HepG2 (cell line): ENCODE data around the gene RREB1. TPM values are rescaled to one million over a fixed set of nuclear protein-coding genes. Genes with fewer than 3 reads are reported as not detected.

Experiments used
- ATAC-seq: fragments of 200-7000 bp; cut with Tn5 transposase; 3 replicates; pipeline ENCODE4 v1.9.1; 2020; ENCODE audit warnings: mild to moderate bottlenecking, moderate library complexity
- BruUV-seq: library from RNA; stranded (reverse); fragments of 400-500 nt; replicated peaks from 2 replicates; lab custom pipeline; 2021; lab: Mats Ljungman, UMichigan
- CTCF ChIA-PET: fragments of 300-600 bp; formaldehyde crosslinking; extraction: SDS; loops from one replicate; lab custom pipeline; 2021; ENCODE audit warnings: low total read pairs, inconsistent platforms, low intra/inter-chr PET ratio; lab: Yijun Ruan, JAX
- POLR2A ChIA-PET: fragments of 350-600 bp; sonication (Branson Sonifier 250); formaldehyde crosslinking; loops from one replicate; lab custom pipeline; 2020; ENCODE audit warnings: antibody characterized with exemption, inconsistent platforms; lab: Yijun Ruan, JAX
- DNase-seq: peaks from one replicate; pipeline ENCODE4 v3.0.0-alpha.2; 2015; ENCODE audit warnings: low spot score
- FAIRE-seq: peaks from 3 replicates; lab custom pipeline; 2011; peaks lifted over from hg19 to GRCh38; lab: Jason Lieb, UNC
- H2AFZ ChIP-seq: one replicate; pipeline ENCODE4 v1.6.1; 2011; ENCODE audit warnings: low read length, inconsistent platforms
- H3K27ac ChIP-seq: fragments of 300-600 bp; 3 replicates; pipeline ENCODE4 v1.8.0; 2011; ENCODE audit warnings: mixed run types, mild to moderate bottlenecking, mixed read lengths, low read length, inconsistent platforms; ENCODE audit not compliant: insufficient read depth; ENCODE audit errors: extremely low read length
- H3K27me3 ChIP-seq, 2 experiments: fragments of 200-600 bp in 1 of 2; 2 replicates in 1 of 2; 3 replicates in 1 of 2; pipeline versions ENCODE4 v1.6.0 to v1.8.0; 2011; ENCODE audit warnings: low read length in 2 of 2, mild to moderate bottlenecking in 2 of 2, moderate library complexity in 2 of 2, inconsistent platforms in 1 of 2; ENCODE audit not compliant: insufficient read depth in 2 of 2, control insufficient read depth in 1 of 2
- H3K36me3 ChIP-seq, 2 experiments: fragments of 200-600 bp in 1 of 2; replicated peaks in 1 of 2; 2 replicates in 1 of 2; 3 replicates in 1 of 2; pipeline versions ENCODE4 v1.5.1 to v1.8.0; 2011; ENCODE audit warnings: low read length in 2 of 2, inconsistent platforms in 1 of 2; ENCODE audit not compliant: insufficient read depth in 2 of 2, control insufficient read depth in 1 of 2
- H3K4me1 ChIP-seq: 2 replicates; pipeline ENCODE4 v1.5.1; 2012; ENCODE audit warnings: low read length, inconsistent platforms; ENCODE audit not compliant: insufficient read depth
- H3K4me2 ChIP-seq: 2 replicates; pipeline ENCODE4 v1.6.0; 2011; ENCODE audit warnings: low read depth, low read length, inconsistent platforms
- H3K4me3 ChIP-seq, 3 experiments: fragments of 200-600 bp in 1 of 3; sonication (generic), shearing (Covaris generic) in 1 of 3; replicated peaks in 1 of 3; 2 replicates each; pipeline ENCODE4 v1.5.1; 2011 to 2016; ENCODE audit warnings: low read length in 3 of 3, inconsistent platforms in 2 of 3, low read depth in 2 of 3, mild to moderate bottlenecking in 2 of 3, control low read depth in 1 of 3, mixed read lengths in 1 of 3; ENCODE audit not compliant: insufficient read depth in 1 of 3
- H3K79me2 ChIP-seq: one replicate; pipeline ENCODE4 v1.6.1; 2011; ENCODE audit warnings: low read length, inconsistent platforms; ENCODE audit not compliant: insufficient read depth
- H3K9ac ChIP-seq: 2 replicates; pipeline ENCODE4 v1.6.0; 2011; ENCODE audit warnings: mild to moderate bottlenecking, low read depth, low read length, inconsistent platforms; ENCODE audit not compliant: insufficient read depth
- H3K9me3 ChIP-seq: 2 replicates; pipeline ENCODE4 v1.5.1; 2012; ENCODE audit warnings: mild to moderate bottlenecking, low read length
- H4K20me1 ChIP-seq: 2 replicates; pipeline ENCODE4 v1.6.0; 2011; ENCODE audit warnings: inconsistent platforms, mild to moderate bottlenecking, low read length, moderate library complexity; ENCODE audit not compliant: insufficient read depth
- AKAP8 ChIP-seq: sonication (generic); formaldehyde crosslinking; IDR thresholded peaks from 2 replicates; pipeline ENCODE4 v1.5.1; 2020; ENCODE audit warnings: mild to moderate bottlenecking, missing genetic modification reagents
- FOXA1 ChIP-seq, 2 experiments: fragments of 450-650 bp in 1 of 2; sonication (generic) in 1 of 2; formaldehyde crosslinking in 1 of 2; IDR thresholded peaks; 2 replicates each; pipeline versions ENCODE4 v1.4.0 to v1.6.1; 2016 to 2020; ENCODE audit warnings: missing genetic modification reagents in 1 of 2
- GFI1 ChIP-seq: sonication (generic); formaldehyde crosslinking; IDR thresholded peaks from 2 replicates; pipeline ENCODE4 v1.5.0; 2020; ENCODE audit warnings: missing genetic modification reagents, mild to moderate bottlenecking, borderline replicate concordance
- MTF1 ChIP-seq: sonication (generic); formaldehyde crosslinking; IDR thresholded peaks from 2 replicates; pipeline ENCODE4 v1.5.0; 2020; ENCODE audit warnings: missing genetic modification reagents
- NCOR1 ChIP-seq: fragments of 200-600 bp; sonication (generic); IDR thresholded peaks from 2 replicates; pipeline ENCODE4 v1.7.0; 2017; ENCODE audit warnings: antibody characterized with exemption, low read length, borderline replicate concordance
- PRDM15 ChIP-seq: sonication (generic); formaldehyde crosslinking; IDR thresholded peaks from 2 replicates; pipeline ENCODE4 v1.4.0; 2020; ENCODE audit warnings: missing genetic modification reagents
- PREB ChIP-seq: sonication (generic); formaldehyde crosslinking; IDR thresholded peaks from 2 replicates; pipeline ENCODE4 v1.4.0; 2020; ENCODE audit warnings: missing genetic modification reagents
- SIX1 ChIP-seq: sonication (generic); formaldehyde crosslinking; IDR thresholded peaks from 2 replicates; pipeline ENCODE4 v1.4.0; 2020; ENCODE audit warnings: missing genetic modification reagents, borderline replicate concordance
- SIX4 ChIP-seq: sonication (generic); formaldehyde crosslinking; IDR thresholded peaks from 2 replicates; pipeline ENCODE4 v1.4.0; 2020; ENCODE audit warnings: missing genetic modification reagents
- TCF7L2 ChIP-seq: IDR thresholded peaks from 2 replicates; pipeline ENCODE4 v1.6.1; 2011; ENCODE audit warnings: mild to moderate bottlenecking, low read depth, low read length, moderate library complexity
- ZBTB49 ChIP-seq: sonication (generic); formaldehyde crosslinking; IDR thresholded peaks from 2 replicates; pipeline ENCODE4 v1.4.0; 2020; ENCODE audit warnings: missing genetic modification reagents, borderline replicate concordance
- ZNF335 ChIP-seq: sonication (generic); formaldehyde crosslinking; IDR thresholded peaks from 2 replicates; pipeline ENCODE4 v1.4.0; 2020; ENCODE audit warnings: missing genetic modification reagents
- ZNF430 ChIP-seq: sonication (generic); formaldehyde crosslinking; IDR thresholded peaks from 2 replicates; pipeline ENCODE4 v1.9.0; 2021; ENCODE audit warnings: mild to moderate bottlenecking, missing genetic modification reagents
- ZNF672 ChIP-seq: sonication (generic); formaldehyde crosslinking; IDR thresholded peaks from 2 replicates; pipeline ENCODE4 v1.8.1; 2022; ENCODE audit warnings: missing genetic modification reagents
- ZNF724P ChIP-seq: sonication (generic); formaldehyde crosslinking; IDR thresholded peaks from 2 replicates; pipeline ENCODE4 v1.8.0; 2022; ENCODE audit warnings: missing genetic modification reagents, borderline replicate concordance
- ZNF749 ChIP-seq: sonication (generic); formaldehyde crosslinking; IDR thresholded peaks from 2 replicates; pipeline ENCODE4 v1.8.0; 2022; ENCODE audit warnings: mild to moderate bottlenecking, missing genetic modification reagents, moderate library complexity, borderline replicate concordance
- ZNF780A ChIP-seq: sonication (generic); formaldehyde crosslinking; IDR thresholded peaks from 2 replicates; pipeline ENCODE4 v1.8.0; 2022; ENCODE audit warnings: mild to moderate bottlenecking, missing genetic modification reagents, moderate library complexity
- ZSCAN29 ChIP-seq: sonication (generic); formaldehyde crosslinking; conservative IDR thresholded peaks from 2 replicates; pipeline ENCODE4 v1.4.0; 2020; ENCODE audit warnings: mild to moderate bottlenecking, missing genetic modification reagents
- WGBS: methylation state at CpG from one replicate; pipeline ENCODE4 v1.1.6; 2017; ENCODE audit warnings: low lambda C conversion rate; 5-methylcytosine and 5-hydroxymethylcytosine counted together
- in situ Hi-C: cut with HindIII; loops from 2 replicates; pipeline ENCODE4 v1.10.0; 2017; ENCODE audit warnings: low pct_unique_long_range_greater_than_20kb; ENCODE audit not compliant: extremely low pct_ligation_motif_present
- intact Hi-C: fragments of 100-400 bp; cut with micrococcal nuclease; formaldehyde crosslinking; loops from one replicate; pipeline ENCODE4 v1.10.0; 2022; ENCODE audit not compliant: unreplicated experiment
- polyA plus RNA-seq, 8 experiments: library from polyadenylated mRNA; depleted of rRNA in 3 of 8; stranded (reverse) in 7 of 8; unstranded in 1 of 8; fragments of >200 nt; fragmentation: Illumina TruSeq in 4 of 8; extraction: Trizol in 4 of 8; gene quantifications; 2 replicates each; pipeline versions ENCODE4 v1.2.1 to v1.2.3, GENCODE V29; 2011 to 2016; ENCODE audit warnings: low read depth in 4 of 8, missing spikeins in 1 of 8, mixed read lengths in 1 of 8; ENCODE audit not compliant: insufficient read depth in 1 of 8
- total RNA-seq, 5 experiments: library from RNA; depleted of rRNA; stranded (reverse); fragments of >200 nt; fragmentation: Illumina TruSeq; extraction: Trizol; gene quantifications; 2 replicates each; pipeline ENCODE4 v1.2.3, GENCODE V29; 2016; ENCODE audit warnings: low read depth in 1 of 5

The RREB1 gene
- total and polyA plus RNA-seq, 2 of the 13 experiments (the other 11 are each of a cell fraction or from before 2014, with no cell fraction given), result 6.1 to 23.2 TPM

- no TSS peak for BruUV-seq
- H2AFZ ChIP-seq, result no peak overlapping the region
- H3K4me1 ChIP-seq, result peaks cover 98% of the 10 kb centered on the region
- CTCF ChIA-PET, result no interaction called here
- POLR2A ChIA-PET, result interaction anchor here (1.1 to 2.6 kb wide), 2 partner anchors 31 to 122 kb away, joined by 3 to 18 read pairs; partner anchors contain the start of gene RREB1
- peak overlapping the region in 2 of 3 experiments; percentile 37 to 41; a peak in 1 of 6 replicates for H3K4me3 ChIP-seq
- intact Hi-C loops (no loop called here), in situ Hi-C loops (no loop called here)
- peak overlapping the region; percentile 58 for H3K9ac ChIP-seq
- H3K9me3 ChIP-seq, result no peaks in the 10 kb centered on the region
- DNase-seq (peak; percentile 98), FAIRE-seq (peak; percentile 81), ATAC-seq (peak; percentile 73)
- H3K36me3 ChIP-seq, result no peaks in the 10 kb centered on the region; a peak in 1 of 5 replicates
- no peaks in the 10 kb centered on the region for H3K27me3 ChIP-seq
- WGBS, result 0% methylated on average over 1 of the region's 1 CpG
- H3K27ac ChIP-seq, result peak overlapping the region; percentile 97
- peaks cover 22% of the 10 kb centered on the region for H4K20me1 ChIP-seq
- peak overlapping the region; percentile 86 for H3K4me2 ChIP-seq
- peaks cover 93% of the 10 kb centered on the region for H3K79me2 ChIP-seq
- TF ChIP-seq NCOR1 (no peak), SIX4 (CRISPR knock-in tag) (no peak), ZNF430 (CRISPR knock-in tag) (no peak; the same call in 1 of the 2 replicates), MTF1 (CRISPR knock-in tag) (no peak), ZNF724P (no peak), ZNF335 (peak; percentile 99), PRDM15 (CRISPR knock-in tag) (no peak), ZSCAN29 (CRISPR knock-in tag) (no peak), ZNF672 (CRISPR knock-in tag) (no peak), AKAP8 (CRISPR knock-in tag) (no peak), FOXA1 (IDR thresholded peaks at IDR 0.05) (peak; percentile 53), FOXA1 (CRISPR knock-in tag; IDR thresholded peaks at IDR 0.05) (peak; percentile 92), ZNF780A (CRISPR knock-in tag) (no peak), TCF7L2 (no peak), SIX1 (CRISPR knock-in tag) (peak; percentile 66; the same call in 1 of the 2 replicates), ZNF749 (CRISPR knock-in tag) (no peak), PREB (CRISPR knock-in tag) (no peak), GFI1 (CRISPR knock-in tag) (peak; percentile 40; the same call in 1 of the 2 replicates), ZBTB49 (no peak)
These were observed 31.2 kb downstream of the RREB1 start for GRCh38 chr6:7138921-7139358.
